GM12878 (cell line): Measurements from ENCODE around the gene SH3BP1. TPM values are rescaled to one million over a fixed set of nuclear protein-coding genes. Genes with fewer than 3 reads are reported as not detected.

ENCODE experiments used
- ATAC-seq: fragments of 200-7000 bp; cut with Tn5 transposase; 3 replicates; pipeline ENCODE4 v1.9.1; 2020; ENCODE audit warnings: mild to moderate bottlenecking, moderate library complexity
- BruUV-seq: library from RNA; stranded (reverse); fragments of 400-500 nt; replicated peaks from 2 replicates; lab custom pipeline; 2021; lab: Mats Ljungman, UMichigan
- CTCF ChIA-PET: fragments of 300-600 bp; sonication (Branson Sonifier 250); formaldehyde crosslinking; extraction: SDS; loops from one replicate; lab custom pipeline; 2021; ENCODE audit warnings: inconsistent platforms; lab: Yijun Ruan, JAX
- POLR2A ChIA-PET: fragments of 350-600 bp; formaldehyde crosslinking; extraction: SDS; loops from one replicate; lab custom pipeline; 2021; ENCODE audit warnings: inconsistent platforms; lab: Charles Lee
- RAD21 ChIA-PET: fragments of 300-600 bp; sonication (Branson Sonifier 250); formaldehyde crosslinking; loops from one replicate; lab custom pipeline; 2023; ENCODE audit warnings: antibody characterized with exemption; ENCODE audit not compliant: unreplicated experiment; lab: Charles Lee
- SMC1A ChIA-PET: fragments of 300-600 bp; sonication (Branson Sonifier 250); formaldehyde crosslinking; loops from one replicate; lab custom pipeline; 2023; ENCODE audit not compliant: unreplicated experiment, uncharacterized antibody; lab: Charles Lee
- DNase-seq: peaks from one replicate; pipeline ENCODE4 v3.0.0-alpha.2; 2011; ENCODE audit warnings: low read depth, low spot score
- FAIRE-seq: peaks from 3 replicates; lab custom pipeline; 2011; peaks lifted over from hg19 to GRCh38; lab: Jason Lieb, UNC
- H2AFZ ChIP-seq: 2 replicates; pipeline ENCODE4 v1.6.0; 2011; ENCODE audit warnings: low read depth, low read length, control low read depth; ENCODE audit not compliant: control insufficient read depth
- H3K27ac ChIP-seq: 2 replicates; pipeline ENCODE4 v1.5.1; 2011; ENCODE audit warnings: control low read depth; ENCODE audit not compliant: control insufficient read depth, insufficient read depth
- H3K27me3 ChIP-seq, 2 experiments: replicated peaks in 1 of 2; 2 replicates each; pipeline versions ENCODE4 v1.6.0 to v1.6.1; 2011; ENCODE audit warnings: low read length in 1 of 2; ENCODE audit not compliant: control insufficient read depth in 2 of 2, insufficient read depth in 2 of 2
- H3K36me3 ChIP-seq, 2 experiments: 2 replicates each; pipeline ENCODE4 v1.5.1; 2011; ENCODE audit warnings: low read length in 1 of 2; ENCODE audit not compliant: control insufficient read depth in 2 of 2, insufficient read depth in 2 of 2
- H3K4me1 ChIP-seq: 2 replicates; pipeline ENCODE4 v1.6.1; 2011; ENCODE audit warnings: mild to moderate bottlenecking, low read length, moderate library complexity, mixed read lengths; ENCODE audit not compliant: control insufficient read depth, insufficient read depth
- H3K4me2 ChIP-seq: 2 replicates; pipeline ENCODE4 v1.6.0; 2011; ENCODE audit warnings: control low read depth; ENCODE audit not compliant: control insufficient read depth, insufficient read depth
- H3K4me3 ChIP-seq: fragments of 200-600 bp; sonication (generic); 2 replicates; pipeline ENCODE4 v1.5.1; 2016
- H3K79me2 ChIP-seq: 2 replicates; pipeline ENCODE4 v1.6.0; 2011; ENCODE audit warnings: low read length; ENCODE audit not compliant: control insufficient read depth, insufficient read depth
- H3K9ac ChIP-seq: 2 replicates; pipeline ENCODE4 v1.8.0; 2011; ENCODE audit warnings: low read length, control low read depth, mixed read lengths; ENCODE audit not compliant: control insufficient read depth, insufficient read depth
- H3K9me3 ChIP-seq: replicated peaks from 3 replicates; pipeline ENCODE4 v1.5.1; 2011; ENCODE audit warnings: mild to moderate bottlenecking, low read length; ENCODE audit not compliant: control insufficient read depth, insufficient read depth
- H4K20me1 ChIP-seq: 2 replicates; pipeline ENCODE4 v1.6.0; 2011; ENCODE audit not compliant: control insufficient read depth, insufficient read depth
- CEBPB ChIP-seq, 2 experiments: fragments of 150-350 bp in 1 of 2; IDR thresholded peaks; 2 replicates each; pipeline ENCODE4 v1.6.1; 2012 to 2014; ENCODE audit warnings: low read depth in 2 of 2, low read length in 2 of 2, borderline replicate concordance in 1 of 2, inconsistent platforms in 1 of 2
- CUX1 ChIP-seq: IDR thresholded peaks from 2 replicates; pipeline ENCODE4 v1.6.1; 2012; ENCODE audit warnings: improper control_type of control experiment, low read depth, low read length; ENCODE audit not compliant: insufficient replicate concordance
- DPF2 ChIP-seq: fragments of 450-650 bp; IDR thresholded peaks from 2 replicates; pipeline ENCODE4 v1.6.1; 2017; ENCODE audit warnings: mild to moderate bottlenecking
- MAX ChIP-seq: IDR thresholded peaks from 2 replicates; pipeline ENCODE4 v1.6.1; 2012; ENCODE audit warnings: low read depth, low read length, improper control_type of control experiment
- NFYA ChIP-seq: IDR thresholded peaks from 2 replicates; pipeline ENCODE4 v1.6.1; 2011; ENCODE audit warnings: low read depth, mild to moderate bottlenecking, low read length, improper control_type of control experiment, borderline replicate concordance
- PAX8 ChIP-seq: fragments of 450-650 bp; IDR thresholded peaks from 2 replicates; pipeline ENCODE4 v1.6.1; 2017; ENCODE audit warnings: mild to moderate bottlenecking, moderate library complexity
- RCOR1 ChIP-seq: conservative IDR thresholded peaks from 2 replicates; pipeline ENCODE4 v1.6.1; 2012; ENCODE audit warnings: low read depth, low read length, improper control_type of control experiment
- SIN3A ChIP-seq: IDR thresholded peaks from 2 replicates; pipeline ENCODE4 v1.6.1; 2012; ENCODE audit warnings: low read depth, low read length, improper control_type of control experiment
- SP1 ChIP-seq: IDR thresholded peaks from one replicate; pipeline ENCODE4 v1.6.1; 2011; ENCODE audit warnings: low read depth, low read length
- TCF12 ChIP-seq: IDR thresholded peaks from 2 replicates; pipeline ENCODE4 v1.6.1; 2011; ENCODE audit warnings: low read depth, mild to moderate bottlenecking, low read length
- ZNF384 ChIP-seq: IDR thresholded peaks from 2 replicates; pipeline ENCODE4 v1.6.1; 2012; ENCODE audit warnings: low read depth, mild to moderate bottlenecking, low read length, improper control_type of control experiment, borderline replicate concordance
- WGBS: methylation state at CpG from one replicate; pipeline ENCODE4 v1.1.6; 2016; ENCODE audit warnings: low lambda C conversion rate; ENCODE audit not compliant: insufficient replicate concordance, insufficient coverage; ENCODE audit errors: missing lambda C conversion rate; 5-methylcytosine and 5-hydroxymethylcytosine counted together
- in situ Hi-C: fragments of 300-500 bp; cut with MboI; formaldehyde crosslinking; loops from 9 replicates; pipeline ENCODE4 v1.14.3; 2018; ENCODE audit warnings: mixed read lengths
- intact Hi-C: fragments of 100-400 bp; cut with micrococcal nuclease; formaldehyde crosslinking; loops from one replicate; pipeline ENCODE4 v1.14.2; 2022; ENCODE audit not compliant: unreplicated experiment
- polyA plus RNA-seq, 11 experiments: library from polyadenylated mRNA; depleted of rRNA in 4 of 11; unstranded in 6 of 11; stranded (reverse) in 5 of 11; fragments of >200 nt; fragmentation: Nextera tagmentation in 4 of 11; fragmentation: Illumina TruSeq in 1 of 11; extraction: Ambion mirVana in 4 of 11; extraction: Trizol in 1 of 11; gene quantifications; 1 replicate in 1 of 11; 2 replicates in 10 of 11; pipeline versions ENCODE4 v1.2.1 to v1.2.3, GENCODE V29; 2011 to 2016; ENCODE audit warnings: inconsistent platforms in 2 of 11, missing spikeins in 2 of 11, low read depth in 1 of 11
- total RNA-seq, 4 experiments: library from RNA; depleted of rRNA in 3 of 4; stranded (reverse); fragments of >200 nt in 3 of 4; fragmentation: Illumina TruSeq in 1 of 4; extraction: Trizol in 1 of 4; gene quantifications; 2 replicates each; pipeline versions ENCODE4 v1.2.1 to v1.2.3, GENCODE V29; 2013 to 2021
- TF ChIP-seq, protein P1 (sequence below): fragments of 450-650 bp; IDR thresholded peaks from 2 replicates; pipeline ENCODE4 v1.6.1; 2018; ENCODE audit warnings: borderline replicate concordance, mild to moderate bottlenecking; ENCODE audit not compliant: partially characterized antibody
- TF ChIP-seq, protein P2 (sequence below): IDR thresholded peaks from 2 replicates; pipeline ENCODE4 v1.6.1; 2012; ENCODE audit warnings: low read length, inconsistent platforms

Gene SH3BP1
- total and polyA plus RNA-seq, 10 of the 15 experiments (the other 5 are each of a cell fraction or from before 2014, with no cell fraction given): 0.29 to 70.5 (median 22.5) TPM

DNA sequence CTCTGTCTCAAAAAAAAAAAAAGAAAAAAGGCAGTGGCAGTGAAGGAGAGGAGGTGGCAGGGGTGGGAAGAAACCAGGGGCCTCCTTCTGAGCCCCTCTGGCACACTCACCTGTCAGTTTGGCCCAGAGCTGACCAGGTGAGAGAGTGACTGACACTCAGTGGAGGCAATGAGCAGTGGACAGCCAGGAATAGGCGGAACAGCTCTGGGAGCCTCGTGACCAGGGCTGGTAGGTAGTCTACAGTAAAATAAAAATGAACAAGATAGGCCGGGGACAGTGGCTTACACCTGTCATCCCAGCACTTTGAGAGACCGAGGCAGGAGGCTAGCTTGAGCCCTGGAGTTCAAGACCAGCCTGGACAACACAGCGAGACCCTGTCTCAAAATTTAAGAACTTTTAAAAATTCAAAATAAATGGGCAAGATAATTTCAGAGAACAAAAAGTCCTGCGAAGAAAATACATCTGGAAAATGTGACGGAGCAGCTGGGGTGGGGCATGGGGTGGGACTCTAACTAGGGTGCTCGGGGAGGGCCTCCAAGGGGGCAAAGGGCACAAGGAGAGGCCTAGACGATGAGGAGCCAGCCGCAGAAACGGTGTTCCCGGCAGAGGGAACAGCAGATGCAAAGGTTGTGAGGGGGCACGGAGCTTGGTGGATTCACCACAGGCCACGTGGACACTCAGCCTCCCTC lies 15.2 kb downstream of the SH3BP1 start (continued):
- TF ChIP-seq CUX1: no peak
- TF ChIP-seq, all 136 proteins: peak for 0

- H2AFZ ChIP-seq: no peak overlapping the region
- peaks cover 17% of the 10 kb centered on the region for H3K79me2 ChIP-seq
- 100% methylated on average over 4 of the region's 17 CpGs for WGBS
- H4K20me1 ChIP-seq: no peaks in the 10 kb centered on the region
- intact Hi-C loops (no loop called here), in situ Hi-C loops (no loop called here)
- H3K9me3 ChIP-seq: no peaks in the 10 kb centered on the region
- TF ChIP-seq CEBPB (IDR thresholded peaks at IDR 0.05; ENCODE audit: borderline replicate concordance in 1 of 2, low read depth in 2 of 2, low read length in 2 of 2) (no peak), ZNF384 (no peak), MAX (no peak), RCOR1 (no peak), SIN3A (no peak), PAX8 (no peak), TCF12 (no peak), SP1 (no peak), NFYA (no peak), DPF2 (no peak)
- TF ChIP-seq, protein P1, sequence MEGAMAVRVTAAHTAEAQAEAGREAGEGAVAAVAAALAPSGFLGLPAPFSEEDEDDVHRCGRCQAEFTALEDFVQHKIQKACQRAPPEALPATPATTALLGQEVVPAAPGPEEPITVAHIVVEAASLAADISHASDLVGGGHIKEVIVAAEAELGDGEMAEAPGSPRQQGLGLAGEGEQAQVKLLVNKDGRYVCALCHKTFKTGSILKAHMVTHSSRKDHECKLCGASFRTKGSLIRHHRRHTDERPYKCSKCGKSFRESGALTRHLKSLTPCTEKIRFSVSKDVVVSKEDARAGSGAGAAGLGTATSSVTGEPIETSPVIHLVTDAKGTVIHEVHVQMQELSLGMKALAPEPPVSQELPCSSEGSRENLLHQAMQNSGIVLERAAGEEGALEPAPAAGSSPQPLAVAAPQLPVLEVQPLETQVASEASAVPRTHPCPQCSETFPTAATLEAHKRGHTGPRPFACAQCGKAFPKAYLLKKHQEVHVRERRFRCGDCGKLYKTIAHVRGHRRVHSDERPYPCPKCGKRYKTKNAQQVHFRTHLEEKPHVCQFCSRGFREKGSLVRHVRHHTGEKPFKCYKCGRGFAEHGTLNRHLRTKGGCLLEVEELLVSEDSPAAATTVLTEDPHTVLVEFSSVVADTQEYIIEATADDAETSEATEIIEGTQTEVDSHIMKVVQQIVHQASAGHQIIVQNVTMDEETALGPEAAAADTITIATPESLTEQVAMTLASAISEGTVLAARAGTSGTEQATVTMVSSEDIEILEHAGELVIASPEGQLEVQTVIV: no peak
- TF ChIP-seq, protein P2, sequence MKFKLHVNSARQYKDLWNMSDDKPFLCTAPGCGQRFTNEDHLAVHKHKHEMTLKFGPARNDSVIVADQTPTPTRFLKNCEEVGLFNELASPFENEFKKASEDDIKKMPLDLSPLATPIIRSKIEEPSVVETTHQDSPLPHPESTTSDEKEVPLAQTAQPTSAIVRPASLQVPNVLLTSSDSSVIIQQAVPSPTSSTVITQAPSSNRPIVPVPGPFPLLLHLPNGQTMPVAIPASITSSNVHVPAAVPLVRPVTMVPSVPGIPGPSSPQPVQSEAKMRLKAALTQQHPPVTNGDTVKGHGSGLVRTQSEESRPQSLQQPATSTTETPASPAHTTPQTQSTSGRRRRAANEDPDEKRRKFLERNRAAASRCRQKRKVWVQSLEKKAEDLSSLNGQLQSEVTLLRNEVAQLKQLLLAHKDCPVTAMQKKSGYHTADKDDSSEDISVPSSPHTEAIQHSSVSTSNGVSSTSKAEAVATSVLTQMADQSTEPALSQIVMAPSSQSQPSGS: no peak
- RAD21 ChIA-PET: no interaction called here
- no peaks in the 10 kb centered on the region for H3K27me3 ChIP-seq
- SMC1A ChIA-PET: no interaction called here
- no peak for DNase-seq
- no peak overlapping the region for H3K4me2 ChIP-seq
- H3K36me3 ChIP-seq: peaks cover 4 to 11% of the 10 kb centered on the region in 2 experiments; a peak in 3 of 4 replicates
- no peak for ATAC-seq
- no peaks in the 10 kb centered on the region; the same call in 1 of the 2 replicates for H3K4me1 ChIP-seq
- no peak for FAIRE-seq
- POLR2A ChIA-PET: no interaction called here
- BruUV-seq: no TSS peak
- H3K27ac ChIP-seq: no peak overlapping the region
- H3K4me3 ChIP-seq: no peak overlapping the region
- H3K9ac ChIP-seq: no peak overlapping the region
- CTCF ChIA-PET: interaction anchor here (10.3 kb wide), 1 partner anchor 15 kb away, joined by 261 read pairs; the partner anchor contains the start of gene SH3BP1
Measured at GRCh38 chr22:37655252-37655563, 15.7 kb downstream of the SH3BP1 start.
